MCF 10A (cell line): ENCODE data around the gene BRINP3. TPM values are rescaled to one million over a fixed set of nuclear protein-coding genes. Genes with fewer than 3 reads are reported as not detected.

ENCODE experiments used
- BruUV-seq: library from RNA; stranded (reverse); fragments of 400-500 nt; replicated peaks from 2 replicates; lab custom pipeline; 2021; lab: Mats Ljungman, UMichigan
- CTCF ChIA-PET: fragments of 300-600 bp; sonication (Branson Sonifier 250); formaldehyde crosslinking; extraction: SDS; loops from one replicate; lab custom pipeline; 2021; ENCODE audit warnings: antibody characterized with exemption, inconsistent platforms; lab: Yijun Ruan, JAX
- POLR2A ChIA-PET: fragments of 300-600, 350-650 bp; sonication (Branson Sonifier 250); formaldehyde crosslinking; extraction: SDS; loops from one replicate; lab custom pipeline; 2020; ENCODE audit warnings: antibody characterized with exemption, inconsistent platforms; lab: Yijun Ruan, JAX
- DNase-seq: peaks from one replicate; pipeline ENCODE4 v3.0.0-alpha.2; 2018; ENCODE audit not compliant: unreplicated experiment
- H3K27ac Mint-ChIP-seq: one replicate; pipeline ENCODE4 v1.8.0; 2022; ENCODE audit warnings: mild to moderate bottlenecking, low read depth, mixed read lengths; ENCODE audit not compliant: unreplicated experiment
- H3K27me3 Mint-ChIP-seq: one replicate; pipeline ENCODE4 v1.8.0; 2022; ENCODE audit warnings: mixed read lengths; ENCODE audit not compliant: insufficient read depth, unreplicated experiment
- H3K36me3 Mint-ChIP-seq: one replicate; pipeline ENCODE4 v1.8.0; 2022; ENCODE audit warnings: mild to moderate bottlenecking, moderate library complexity, mixed read lengths; ENCODE audit not compliant: insufficient read depth, unreplicated experiment
- H3K4me1 Mint-ChIP-seq: one replicate; pipeline ENCODE4 v1.8.0; 2022; ENCODE audit warnings: mixed read lengths; ENCODE audit not compliant: insufficient read depth, unreplicated experiment
- H3K4me3 Mint-ChIP-seq: one replicate; pipeline ENCODE4 v1.8.0; 2022; ENCODE audit warnings: mild to moderate bottlenecking, moderate library complexity, mixed read lengths; ENCODE audit not compliant: unreplicated experiment
- H3K9me3 Mint-ChIP-seq: one replicate; pipeline ENCODE4 v1.8.0; 2022; ENCODE audit warnings: mixed read lengths; ENCODE audit not compliant: unreplicated experiment
- CTCF ChIP-seq: fragments of 200-600 bp; IDR thresholded peaks from one replicate; pipeline ENCODE4 v1.8.0; 2022; ENCODE audit warnings: antibody characterized with exemption, mild to moderate bottlenecking; ENCODE audit not compliant: unreplicated experiment
- intact Hi-C: fragments of 100-400 bp; cut with micrococcal nuclease; formaldehyde crosslinking; loops from 2 replicates; pipeline ENCODE4 v1.14.1; 2022
- total RNA-seq: library from RNA; stranded (reverse); gene quantifications from 2 replicates; pipeline ENCODE4 v1.2.3, GENCODE V29; 2022

BRINP3 gene
- total RNA-seq, 1 experiment from 2014 or later, result 0.26 TPM

- Mint-ChIP-seq H3K4me1 (peaks cover 15% of the 10 kb centered on the region), H3K27ac (no peak overlapping the region), H3K36me3 (no peaks in the 10 kb centered on the region), H3K9me3 (no peaks in the 10 kb centered on the region), H3K27me3 (no peaks in the 10 kb centered on the region), H3K4me3 (no peak overlapping the region)
- intact Hi-C loops, result no loop called here
- no peak for TF ChIP-seq CTCF
- POLR2A ChIA-PET, result no interaction called here
- CTCF ChIA-PET, result no interaction called here
- DNase-seq, result no peak
- no TSS peak for BruUV-seq
These were observed 858 bp downstream of the BRINP3 start for GRCh38 chr1:190476806-190477205.

GRCh38 chr1:190476321-190476720 lies 1.3 kb downstream of the BRINP3 start:
- no peak overlapping the region for H3K4me3 Mint-ChIP-seq
- DNase-seq, result no peak

GRCh38 chr1:190475421-190476141 lies 2.1 kb downstream of the BRINP3 start:
- CTCF ChIA-PET, result interaction anchor here (0.6 to 0.7 kb wide), 4 partner anchors 11 to 1794 kb away, joined by 3 to 4 read pairs (median 3); no protein-coding TSS in a partner anchor
- intact Hi-C loops, result no loop called here
- H3K36me3 Mint-ChIP-seq, result no peaks in the 10 kb centered on the region

More at GRCh38 chr1:190476321-190476720, 1.3 kb downstream of the BRINP3 start:
- Mint-ChIP-seq H3K27me3 (no peaks in the 10 kb centered on the region), H3K4me1 (peaks cover 15% of the 10 kb centered on the region), H3K9me3 (no peaks in the 10 kb centered on the region), H3K27ac (no peak overlapping the region), H3K36me3 (no peaks in the 10 kb centered on the region)
- no peak for TF ChIP-seq CTCF
- no TSS peak for BruUV-seq
- intact Hi-C loops, result no loop called here
- ChIA-PET POLR2A (no interaction called here), CTCF (no interaction called here)

More at GRCh38 chr1:190475421-190476141, 2.1 kb downstream of the BRINP3 start:
- Mint-ChIP-seq H3K27ac (no peak overlapping the region), H3K9me3 (no peaks in the 10 kb centered on the region), H3K4me1 (peaks cover 15% of the 10 kb centered on the region), H3K27me3 (no peaks in the 10 kb centered on the region), H3K4me3 (no peak overlapping the region)
- no peak for TF ChIP-seq CTCF
- BruUV-seq, result no TSS peak
- DNase-seq, result no peak
- POLR2A ChIA-PET, result no interaction called here
